H1 (cell line): Measurements from ENCODE around the gene INTS2. TPM values are rescaled to one million over a fixed set of nuclear protein-coding genes. Genes with fewer than 3 reads are reported as not detected.

Experiments
- CTCF ChIA-PET: fragments of 300-600 bp; sonication (Branson Sonifier 250); formaldehyde crosslinking; loops from one replicate; lab custom pipeline; 2021; ENCODE audit not compliant: partially characterized antibody; lab: Charles Lee
- POLR2A ChIA-PET: fragments of 300-600 bp; sonication (Branson Sonifier 250); formaldehyde crosslinking; loops from one replicate; lab custom pipeline; 2021; ENCODE audit warnings: inconsistent platforms; ENCODE audit not compliant: partially characterized antibody; lab: Charles Lee
- DNase-seq, 2 experiments: peaks; one replicate each; pipeline versions ENCODE4 v3.0.0 to v3.0.0-alpha.2; 2010 to 2022; ENCODE audit warnings: low spot score in 2 of 2, low read depth in 1 of 2, mixed read lengths in 1 of 2
- FAIRE-seq: peaks from 2 replicates; lab custom pipeline; 2011; peaks lifted over from hg19 to GRCh38; lab: Jason Lieb, UNC
- H2AFZ ChIP-seq: 2 replicates; pipeline ENCODE4 v1.8.1; 2012; ENCODE audit warnings: low read length, inconsistent platforms
- H2AK5ac ChIP-seq: 2 replicates; pipeline ENCODE4 v1.6.1; 2013; ENCODE audit warnings: low read depth, low read length
- H2BK120ac ChIP-seq: replicated peaks from 2 replicates; pipeline ENCODE3; 2013; ENCODE audit warnings: low read depth, low read length, inconsistent platforms
- H2BK12ac ChIP-seq: 2 replicates; pipeline ENCODE4 v1.6.1; 2013; ENCODE audit warnings: low read depth, low read length
- H2BK15ac ChIP-seq: 2 replicates; pipeline ENCODE4 v1.6.1; 2013; ENCODE audit warnings: low read length
- H2BK20ac ChIP-seq: 2 replicates; pipeline ENCODE4 v1.6.1; 2013; ENCODE audit warnings: low read length
- H2BK5ac ChIP-seq: 2 replicates; pipeline ENCODE4 v1.6.1; 2013; ENCODE audit warnings: low read depth, low read length
- H3K14ac ChIP-seq: 2 replicates; pipeline ENCODE4 v1.6.1; 2013; ENCODE audit warnings: inconsistent platforms; ENCODE audit not compliant: insufficient read length
- H3K18ac ChIP-seq: 2 replicates; pipeline ENCODE4 v1.6.1; 2013; ENCODE audit warnings: low read length; ENCODE audit errors: extremely low read depth
- H3K23ac ChIP-seq: 2 replicates; pipeline ENCODE4 v1.6.1; 2013; ENCODE audit warnings: inconsistent platforms; ENCODE audit not compliant: insufficient read length
- H3K23me2 ChIP-seq: 2 replicates; pipeline ENCODE4 v1.6.1; 2013; ENCODE audit warnings: low read depth, low read length
- H3K27ac ChIP-seq: 2 replicates; pipeline ENCODE4 v1.6.1; 2011; ENCODE audit warnings: low read depth, low read length, inconsistent platforms
- H3K27me3 ChIP-seq, 4 experiments: replicated peaks in 1 of 4; 1 replicate in 1 of 4; 2 replicates in 3 of 4; pipeline versions ENCODE4 v1.6.1 to v1.8.1; 2011 to 2013; ENCODE audit warnings: low read length in 3 of 4, mild to moderate bottlenecking in 3 of 4, inconsistent platforms in 2 of 4, mixed read lengths in 2 of 4, moderate library complexity in 1 of 4; ENCODE audit not compliant: control insufficient read depth in 3 of 4, insufficient read depth in 3 of 4; ENCODE audit errors: extremely low read depth in 1 of 4
- H3K36me3 ChIP-seq, 4 experiments: 2 replicates each; pipeline versions ENCODE4 v1.6.1 to v1.8.1; 2011 to 2013; ENCODE audit warnings: mild to moderate bottlenecking in 4 of 4, low read length in 3 of 4, moderate library complexity in 2 of 4, control low read depth in 1 of 4, inconsistent platforms in 1 of 4; ENCODE audit not compliant: insufficient read depth in 4 of 4, control insufficient read depth in 2 of 4
- H3K4ac ChIP-seq: replicated peaks from 2 replicates; pipeline ENCODE3; 2013; ENCODE audit warnings: low read length, low read depth, mixed read lengths, inconsistent platforms; ENCODE audit not compliant: insufficient read length
- H3K4me1 ChIP-seq, 4 experiments: replicated peaks in 1 of 4; 1 replicate in 1 of 4; 2 replicates in 3 of 4; pipeline versions ENCODE4 v1.6.1 to v1.8.1; 2011 to 2013; ENCODE audit warnings: low read length in 3 of 4, inconsistent platforms in 2 of 4, mixed read lengths in 1 of 4; ENCODE audit not compliant: insufficient read depth in 4 of 4, control insufficient read depth in 3 of 4
- H3K4me2 ChIP-seq, 2 experiments: 2 replicates each; pipeline versions ENCODE4 v1.6.1 to v1.8.1; 2011 to 2013; ENCODE audit warnings: low read depth in 2 of 2, low read length in 2 of 2, control low read depth in 1 of 2, inconsistent platforms in 1 of 2, mild to moderate bottlenecking in 1 of 2; ENCODE audit not compliant: insufficient read depth in 1 of 2
- H3K4me3 ChIP-seq, 4 experiments: fragments of 200-600, 300-600 bp in 1 of 4; sonication (generic), shearing (Covaris generic), sonication (Bioruptor Twin) in 1 of 4; 2 replicates each; pipeline versions ENCODE4 v1.5.1 to v1.8.1; 2011 to 2016; ENCODE audit warnings: low read length in 4 of 4, low read depth in 3 of 4, control low read depth in 2 of 4, inconsistent platforms in 2 of 4, mild to moderate bottlenecking in 2 of 4, mixed read lengths in 1 of 4, moderate library complexity in 1 of 4; ENCODE audit not compliant: insufficient read depth in 2 of 4; ENCODE audit errors: extremely low read depth in 1 of 4
- H3K56ac ChIP-seq: replicated peaks from 2 replicates; pipeline ENCODE3; 2013; ENCODE audit warnings: low read depth, mild to moderate bottlenecking, mixed read lengths, low read length, inconsistent platforms; ENCODE audit not compliant: insufficient read length
- H3K79me1 ChIP-seq: 2 replicates; pipeline ENCODE4 v1.6.1; 2013; ENCODE audit warnings: low read depth, low read length, control low read depth
- H3K79me2 ChIP-seq, 2 experiments: 2 replicates each; pipeline versions ENCODE4 v1.6.1 to v1.8.1; 2012 to 2013; ENCODE audit warnings: low read length in 2 of 2, mild to moderate bottlenecking in 2 of 2, inconsistent platforms in 1 of 2; ENCODE audit not compliant: insufficient read depth in 2 of 2, control insufficient read depth in 1 of 2
- H3K9ac ChIP-seq, 4 experiments: replicated peaks in 1 of 4; 1 replicate in 1 of 4; 2 replicates in 3 of 4; pipeline versions ENCODE4 v1.6.1 to v1.8.1; 2011 to 2013; ENCODE audit warnings: low read depth in 3 of 4, low read length in 3 of 4, control low read depth in 2 of 4, mild to moderate bottlenecking in 2 of 4, moderate library complexity in 2 of 4, inconsistent platforms in 1 of 4; ENCODE audit errors: extremely low read depth in 1 of 4
- H3K9me3 ChIP-seq, 2 experiments: 2 replicates each; pipeline versions ENCODE4 v1.6.1 to v1.8.1; 2012 to 2013; ENCODE audit warnings: mild to moderate bottlenecking in 2 of 2, moderate library complexity in 2 of 2, control low read depth in 1 of 2, inconsistent platforms in 1 of 2, low read depth in 1 of 2, low read length in 1 of 2, mixed read lengths in 1 of 2; ENCODE audit not compliant: insufficient read depth in 2 of 2
- H4K20me1 ChIP-seq, 2 experiments: replicated peaks in 1 of 2; 2 replicates each; pipeline versions ENCODE3 to v1.8.1; 2011 to 2013; ENCODE audit warnings: inconsistent platforms in 2 of 2, low read length in 2 of 2, mild to moderate bottlenecking in 1 of 2; ENCODE audit not compliant: insufficient read depth in 2 of 2, control insufficient read depth in 1 of 2
- H4K5ac ChIP-seq: 2 replicates; pipeline ENCODE4 v1.6.1; 2013; ENCODE audit warnings: low read length, low read depth, mixed read lengths, inconsistent platforms; ENCODE audit not compliant: insufficient read length
- H4K8ac ChIP-seq: 2 replicates; pipeline ENCODE4 v1.8.0; 2013; ENCODE audit warnings: mild to moderate bottlenecking, moderate library complexity, low read length, inconsistent platforms; ENCODE audit not compliant: insufficient read depth; ENCODE audit errors: extremely low read depth
- H4K91ac ChIP-seq: replicated peaks from 2 replicates; pipeline ENCODE3; 2013; ENCODE audit warnings: low read length, mixed read lengths, inconsistent platforms; ENCODE audit not compliant: insufficient read length
- BCL11A ChIP-seq, 2 experiments: IDR thresholded peaks; one replicate each; pipeline ENCODE4 v1.6.1; 2011; ENCODE audit warnings: low read depth in 2 of 2, low read length in 2 of 2, mild to moderate bottlenecking in 2 of 2
- CBX8 ChIP-seq: fragments of 300-800, 300-1000 bp; sonication (generic); IDR thresholded peaks from 2 replicates; pipeline ENCODE4 v1.7.1; 2016; ENCODE audit warnings: low read depth, low read length, borderline replicate concordance
- CEBPB ChIP-seq: IDR thresholded peaks from 2 replicates; pipeline ENCODE4 v1.6.1; 2012; ENCODE audit warnings: low read depth, low read length
- CTBP2 ChIP-seq: IDR thresholded peaks from 2 replicates; pipeline ENCODE4 v1.7.0; 2011; ENCODE audit warnings: borderline replicate concordance, mild to moderate bottlenecking, moderate library complexity, mixed read lengths, low read length; ENCODE audit not compliant: insufficient read depth, insufficient read length
- HDAC6 ChIP-seq: IDR thresholded peaks from one replicate; pipeline ENCODE4 v1.7.1; 2012; ENCODE audit warnings: low read depth, mild to moderate bottlenecking, inconsistent platforms, low read length, moderate library complexity
- KDM1A ChIP-seq: fragments of 200-600, 300-600 bp; sonication (generic); IDR thresholded peaks from 2 replicates; pipeline ENCODE4 v1.7.1; 2016; ENCODE audit warnings: mild to moderate bottlenecking, low read length, borderline replicate concordance
- MAFK ChIP-seq: IDR thresholded peaks from 2 replicates; pipeline ENCODE4 v1.6.1; 2012; ENCODE audit warnings: low read depth, mild to moderate bottlenecking, improper control_type of control experiment, low read length
- NANOG ChIP-seq: IDR thresholded peaks from 2 replicates; pipeline ENCODE4 v1.6.1; 2011; ENCODE audit warnings: low read length, low read depth, mild to moderate bottlenecking, inconsistent platforms; ENCODE audit not compliant: insufficient read depth, poor library complexity, severe bottlenecking
- PHF8 ChIP-seq: fragments of 200-600 bp; sonication (generic); conservative IDR thresholded peaks from 2 replicates; pipeline ENCODE4 v1.7.1; 2012; ENCODE audit warnings: low read depth, mild to moderate bottlenecking, inconsistent platforms, low read length, moderate library complexity
- POLR2A ChIP-seq, 2 experiments: IDR thresholded peaks; 1 replicate in 1 of 2; 2 replicates in 1 of 2; pipeline ENCODE4 v1.6.1; 2011; ENCODE audit warnings: low read depth in 2 of 2, low read length in 2 of 2, mild to moderate bottlenecking in 2 of 2; ENCODE audit errors: control extremely low read depth in 1 of 2
- POLR2AphosphoS5 ChIP-seq: IDR thresholded peaks from 2 replicates; pipeline ENCODE4 v1.6.1; 2011; ENCODE audit warnings: low read depth, low read length
- RAD21 ChIP-seq, 2 experiments: IDR thresholded peaks in 1 of 2; conservative IDR thresholded peaks in 1 of 2; 2 replicates each; pipeline ENCODE4 v1.6.1; 2011; ENCODE audit warnings: low read depth in 2 of 2, low read length in 2 of 2, improper control_type of control experiment in 1 of 2, inconsistent platforms in 1 of 2, mild to moderate bottlenecking in 1 of 2, moderate library complexity in 1 of 2
- SP1 ChIP-seq: IDR thresholded peaks from 2 replicates; pipeline ENCODE4 v1.6.1; 2011; ENCODE audit warnings: low read depth, low read length
- SUZ12 ChIP-seq: fragments of 200-600 bp; sonication (generic); IDR thresholded peaks from 2 replicates; pipeline ENCODE4 v1.6.1; 2012; ENCODE audit warnings: mild to moderate bottlenecking, inconsistent platforms, low read length, moderate library complexity, mixed read lengths
- WGBS, 2 experiments: shearing (Covaris generic) in 1 of 2; methylation state at CpG; one replicate each; pipeline versions ENCODE4 v1.1.6 to v1.1.7; 2013 to 2015; ENCODE audit warnings: low lambda C conversion rate in 2 of 2, mixed read lengths in 2 of 2, inconsistent platforms in 1 of 2, low coverage in 1 of 2, missing lambda C conversion rate in 1 of 2; ENCODE audit not compliant: insufficient replicate concordance in 2 of 2, insufficient coverage in 1 of 2, insufficient read length in 1 of 2; ENCODE audit errors: extremely low coverage in 1 of 2, missing lambda C conversion rate in 1 of 2; 5-methylcytosine and 5-hydroxymethylcytosine counted together
- polyA plus RNA-seq, 7 experiments: library from polyadenylated mRNA; depleted of rRNA in 3 of 7; stranded (reverse) in 5 of 7; unstranded in 2 of 7; fragments of >200 nt in 5 of 7; fragments of 200-250 nt in 2 of 7; gene quantifications; 1 replicate in 5 of 7; 2 replicates in 1 of 7; 4 replicates in 1 of 7; pipeline versions ENCODE4 v1.2.1 to v1.2.3, GENCODE V29; 2011 to 2013; ENCODE audit warnings: missing spikeins in 2 of 7, mixed read lengths in 2 of 7
- total RNA-seq: library from RNA; stranded (reverse); fragmentation: NEBNext Ultra II Directional; extraction: Animal tissue kit (Norgen Biotek cat#: 25700); gene quantifications from 2 replicates; pipeline ENCODE4 v1.2.1, GENCODE V29; 2021

INTS2 gene
- total and polyA plus RNA-seq, 2 of the 8 experiments (the other 6 are each of a cell fraction or from before 2014, with no cell fraction given) = 9.4 to 21.8 TPM

DNA sequence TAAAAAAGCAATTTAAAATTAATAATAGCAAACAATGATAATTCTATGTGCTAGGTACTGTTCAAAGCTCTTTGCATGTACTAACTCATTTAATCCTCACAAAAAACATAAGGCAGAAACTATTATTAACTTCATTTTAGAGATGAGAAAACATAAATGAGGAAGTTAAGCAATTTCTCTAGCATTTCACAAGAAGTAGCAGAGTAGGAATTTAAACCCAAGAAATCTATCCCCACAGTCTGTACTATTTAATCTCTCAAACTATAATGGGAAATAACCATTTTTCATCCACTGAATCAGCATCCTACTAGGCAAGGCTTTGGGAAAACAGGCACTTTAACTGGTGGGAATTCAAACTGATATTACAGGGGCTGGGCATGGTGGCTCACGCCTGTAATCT is 42.2 kb upstream of the INTS2 start:
- Histone ChIP-seq H3K27me3 (no peaks in the 10 kb centered on the region), H2BK5ac (no peak overlapping the region), H3K4me1 (0 out of 7 replicates have a peak, but pooled peaks cover 0 to 4% (median 0%) of the 10 kb centered on the region in 4 experiments), H3K4me2 (no peak overlapping the region), H3K56ac (no peak overlapping the region), H4K20me1 (no peaks in the 10 kb centered on the region), H3K14ac (no peak overlapping the region), H3K27ac (no peak overlapping the region), H4K5ac (no peak overlapping the region), H3K79me2 (peaks cover 0 to 13% of the 10 kb centered on the region in 2 experiments; a peak in 2 of 4 replicates), H3K23ac (no peak overlapping the region), H3K23me2 (no peaks in the 10 kb centered on the region), H4K91ac (no peak overlapping the region), H3K79me1 (no peaks in the 10 kb centered on the region; the same call in 1 of the 2 replicates), H2AK5ac (no peak overlapping the region), H2BK15ac (no peak overlapping the region), H3K4ac (no peak overlapping the region), H3K18ac (no peak overlapping the region), H2BK120ac (no peak overlapping the region), H2BK20ac (no peak overlapping the region), H3K36me3 (peaks cover 6 to 63% (median 27%) of the 10 kb centered on the region in 4 experiments; a peak in 7 of 8 replicates), H2BK12ac (no peak overlapping the region), H4K8ac (no peak overlapping the region), H2AFZ (no peak overlapping the region), H3K9me3 (no peaks in the 10 kb centered on the region), H3K9ac (no peak overlapping the region; a peak in 1 of 7 replicates), H3K4me3 (no peak overlapping the region)
- WGBS, 2 experiments = 83% methylated on average over 1 of the region's 1 CpG; no CpG with 5 or more reads in 1 of the 2 experiments
- FAIRE-seq (no peak), DNase-seq (no peak)
- ChIA-PET CTCF (interaction anchor here (0.6 kb wide), 1 partner anchor 1909 kb away, joined by 3 read pairs; no protein-coding TSS in a partner anchor), POLR2A (no interaction called here)
- TF ChIP-seq POLR2A (IDR thresholded peaks at IDR 0.05; ENCODE audit: control extremely low read depth in 1 of 2, low read depth in 2 of 2, low read length in 2 of 2) (no peak), SUZ12 (no peak), NANOG (no peak), RAD21 (IDR thresholded peaks at IDR 0.05 in 1 of 2, conservative IDR thresholded peaks at IDR 0.05 in 1 of 2; ENCODE audit: low read depth in 2 of 2, low read length in 2 of 2) (no peak), CTBP2 (no peak), PHF8 (no peak), HDAC6 (no peak), BCL11A (IDR thresholded peaks at IDR 0.05; ENCODE audit: low read depth in 2 of 2, low read length in 2 of 2) (no peak), POLR2AphosphoS5 (no peak), CBX8 (no peak), MAFK (no peak), CEBPB (no peak), KDM1A (no peak), SP1 (no peak)
